Stomach (tissue), 4 donors: ENCODE measurements around the gene MS4A15.

ENCODE experiments used
- EP300 ChIP-seq: sonication (generic); formaldehyde crosslinking; IDR thresholded peaks from one replicate; pipeline ENCODE4 v1.6.1; 2017; ENCODE audit warnings: antibody characterized with exemption
- TF ChIP-seq, protein P1 (sequence below), 7 experiments: fragments of 450-650 bp in 4 of 7; fragments of 200-600 bp in 3 of 7; sonication (generic) in 3 of 7; IDR thresholded peaks; one replicate each; pipeline ENCODE4 v1.5.1; 2016 to 2019; ENCODE audit warnings: antibody characterized with exemption in 7 of 7, control low read depth in 2 of 7, mild to moderate bottlenecking in 1 of 7

DNA sequence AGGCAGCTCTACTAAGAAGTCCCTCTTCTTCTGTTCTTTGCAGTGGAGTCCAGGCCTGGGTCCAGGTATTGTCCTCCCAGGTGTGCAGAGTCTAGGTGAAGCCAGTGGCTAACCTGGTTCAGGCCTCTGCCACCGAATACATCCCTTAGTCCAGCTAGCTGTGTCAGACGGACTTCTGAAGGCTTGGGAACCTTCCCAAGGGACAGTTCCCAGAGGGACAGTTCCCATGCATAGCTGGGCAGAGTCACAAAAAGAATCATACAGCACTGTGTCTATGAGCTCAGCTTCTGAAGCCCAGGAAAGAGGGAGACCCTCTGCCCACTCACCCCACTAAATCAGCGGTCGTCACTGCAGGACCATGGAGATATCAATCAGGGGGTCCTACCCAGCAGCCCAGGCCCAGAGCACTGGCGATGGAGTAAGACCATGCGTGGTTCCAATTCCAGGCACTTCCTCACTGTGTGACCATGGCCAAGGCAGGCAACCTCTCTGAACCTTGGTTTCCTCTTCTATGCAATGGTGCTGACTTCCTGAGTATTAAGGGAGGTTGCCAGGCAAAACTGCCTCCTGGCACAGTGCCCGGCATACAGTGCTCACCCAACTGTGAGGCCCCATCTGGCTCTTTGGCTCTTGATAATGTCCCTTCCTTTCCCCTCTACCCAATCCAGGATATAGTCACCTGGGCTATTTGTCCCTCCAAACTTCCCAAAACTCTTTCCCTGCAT is 31.9 kb downstream of the MS4A15 start:
- TF ChIP-seq, protein P1, sequence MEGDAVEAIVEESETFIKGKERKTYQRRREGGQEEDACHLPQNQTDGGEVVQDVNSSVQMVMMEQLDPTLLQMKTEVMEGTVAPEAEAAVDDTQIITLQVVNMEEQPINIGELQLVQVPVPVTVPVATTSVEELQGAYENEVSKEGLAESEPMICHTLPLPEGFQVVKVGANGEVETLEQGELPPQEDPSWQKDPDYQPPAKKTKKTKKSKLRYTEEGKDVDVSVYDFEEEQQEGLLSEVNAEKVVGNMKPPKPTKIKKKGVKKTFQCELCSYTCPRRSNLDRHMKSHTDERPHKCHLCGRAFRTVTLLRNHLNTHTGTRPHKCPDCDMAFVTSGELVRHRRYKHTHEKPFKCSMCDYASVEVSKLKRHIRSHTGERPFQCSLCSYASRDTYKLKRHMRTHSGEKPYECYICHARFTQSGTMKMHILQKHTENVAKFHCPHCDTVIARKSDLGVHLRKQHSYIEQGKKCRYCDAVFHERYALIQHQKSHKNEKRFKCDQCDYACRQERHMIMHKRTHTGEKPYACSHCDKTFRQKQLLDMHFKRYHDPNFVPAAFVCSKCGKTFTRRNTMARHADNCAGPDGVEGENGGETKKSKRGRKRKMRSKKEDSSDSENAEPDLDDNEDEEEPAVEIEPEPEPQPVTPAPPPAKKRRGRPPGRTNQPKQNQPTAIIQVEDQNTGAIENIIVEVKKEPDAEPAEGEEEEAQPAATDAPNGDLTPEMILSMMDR (IDR thresholded peaks at IDR 0.05): no peak
- no peak for TF ChIP-seq EP300
